Renal pelvis (tissue), 4 donors: Measurements from ENCODE around the gene DDR1. TPM values are rescaled to one million over a fixed set of nuclear protein-coding genes. Genes with fewer than 3 reads are reported as not detected.

Experiments used
- DNase-seq: peaks from one replicate; pipeline ENCODE4 v3.0.0-alpha.2; 2013
- polyA plus RNA-seq, 3 donors: library from polyadenylated mRNA; unstranded; fragments of 120-200 nt; gene quantifications; one replicate each; pipeline ENCODE4 v1.2.1, GENCODE V29; 2013; ENCODE audit not compliant: insufficient read length in 3 of 3

The DDR1 gene
- polyA plus RNA-seq, 3 donors, result 196 to 203 (median 201) TPM

DNA sequence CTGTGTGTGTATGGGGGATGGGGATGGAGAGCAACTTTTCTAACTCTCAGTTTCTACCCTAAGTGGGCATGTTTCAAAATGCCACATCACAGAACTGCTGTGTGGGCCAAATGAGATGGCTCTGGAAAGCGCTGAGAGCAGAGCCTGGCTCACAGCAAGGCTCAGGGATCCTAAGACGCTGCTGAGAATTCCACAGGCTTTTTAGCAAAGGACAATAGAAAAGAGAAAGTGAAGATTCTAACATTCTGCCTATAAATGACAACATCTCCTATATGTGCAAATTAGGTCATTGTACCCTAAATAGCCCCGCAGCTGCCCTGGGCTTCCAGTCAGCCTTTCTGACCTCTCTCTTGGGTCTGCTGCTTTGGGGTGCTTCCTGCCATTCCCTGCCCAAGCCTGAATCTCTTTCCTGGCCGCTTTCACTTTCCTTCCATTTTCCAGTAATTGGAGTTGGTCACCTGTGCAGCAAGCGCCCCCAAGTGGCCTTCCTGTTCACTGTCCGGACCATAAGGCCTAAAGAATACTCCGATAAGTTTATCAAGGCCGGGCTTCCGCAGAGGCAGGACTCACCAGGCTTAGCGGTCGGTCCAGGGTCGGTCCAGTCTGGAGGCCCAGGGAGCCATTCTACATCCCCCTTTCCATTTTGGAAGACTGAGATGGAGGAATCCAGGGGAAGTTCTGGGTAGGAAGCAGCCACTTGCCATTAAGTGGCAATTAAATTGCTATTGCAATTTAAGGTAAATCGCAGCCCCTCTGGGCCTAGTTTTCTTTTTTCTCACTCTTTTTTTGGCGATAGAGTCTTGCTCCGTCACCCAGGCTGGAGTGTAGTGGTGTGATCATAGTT lies 6.7 kb upstream of the DDR1 start:
- peak; percentile 92 for DNase-seq

DNA sequence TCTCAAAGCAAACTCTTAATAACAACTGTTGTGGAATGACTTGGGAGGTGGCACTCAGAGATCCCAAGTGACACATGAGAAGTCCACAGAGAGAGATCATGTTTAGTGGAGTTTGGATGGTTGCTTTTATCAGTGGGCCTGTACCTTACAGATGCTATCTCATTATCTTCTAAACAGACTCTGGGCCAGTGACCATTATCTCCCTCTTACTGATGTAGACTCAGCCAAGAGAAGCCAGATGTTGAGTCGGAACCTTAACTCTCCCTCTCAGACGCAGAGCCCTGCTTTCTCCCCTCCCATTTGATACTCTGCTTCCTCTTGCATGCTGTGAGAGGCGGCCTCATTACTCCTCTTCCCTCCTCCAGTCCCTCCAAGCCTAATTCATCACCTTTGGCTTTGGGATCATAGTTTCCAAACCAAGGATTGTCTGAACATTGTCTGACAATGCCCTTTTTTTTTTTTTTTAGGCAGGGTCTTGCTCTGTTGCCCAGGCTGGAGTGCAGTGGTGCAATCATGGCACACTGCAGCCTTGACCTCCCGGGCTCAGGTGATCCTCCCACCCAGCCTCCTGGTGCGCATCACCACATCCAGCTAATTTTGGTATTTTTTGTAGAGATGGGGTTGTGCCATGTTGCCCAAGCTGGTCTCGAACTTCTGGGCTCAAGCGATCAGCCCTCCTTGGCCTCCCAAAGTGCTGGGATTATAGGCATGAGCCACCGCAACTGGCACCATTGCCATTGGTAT lies 4.5 kb upstream of the DDR1 start:
- DNase-seq, result no peak

DNA sequence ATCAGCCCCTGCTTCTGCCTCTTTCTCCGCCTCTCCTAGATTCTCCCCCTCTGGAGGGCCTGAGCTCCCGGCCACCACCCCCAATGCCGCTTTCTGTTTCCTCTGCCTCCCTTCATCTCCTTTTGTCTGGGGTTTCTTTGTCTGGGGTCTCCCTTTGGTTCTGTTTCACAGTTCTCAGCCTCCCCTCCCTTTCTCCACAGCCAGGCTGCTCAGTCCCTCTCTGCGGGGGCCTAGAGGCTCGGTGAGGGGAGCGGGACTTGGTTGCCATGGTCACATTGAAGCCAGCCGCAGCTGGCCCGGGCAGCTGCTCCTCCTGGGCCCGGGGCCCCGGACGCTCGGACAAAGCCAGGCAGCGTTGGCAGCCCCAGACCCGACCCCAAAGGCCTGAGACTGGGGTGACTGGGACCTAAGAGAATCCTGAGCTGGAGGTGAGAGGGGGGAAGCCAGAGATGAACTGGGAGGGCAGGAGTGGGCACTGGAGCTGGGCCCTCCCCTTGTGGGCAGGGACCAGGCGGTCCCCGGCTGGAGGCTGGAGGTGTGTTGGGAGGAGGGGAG lies 3.5 kb upstream of the DDR1 start:
- DNase-seq, result no peak

DNA sequence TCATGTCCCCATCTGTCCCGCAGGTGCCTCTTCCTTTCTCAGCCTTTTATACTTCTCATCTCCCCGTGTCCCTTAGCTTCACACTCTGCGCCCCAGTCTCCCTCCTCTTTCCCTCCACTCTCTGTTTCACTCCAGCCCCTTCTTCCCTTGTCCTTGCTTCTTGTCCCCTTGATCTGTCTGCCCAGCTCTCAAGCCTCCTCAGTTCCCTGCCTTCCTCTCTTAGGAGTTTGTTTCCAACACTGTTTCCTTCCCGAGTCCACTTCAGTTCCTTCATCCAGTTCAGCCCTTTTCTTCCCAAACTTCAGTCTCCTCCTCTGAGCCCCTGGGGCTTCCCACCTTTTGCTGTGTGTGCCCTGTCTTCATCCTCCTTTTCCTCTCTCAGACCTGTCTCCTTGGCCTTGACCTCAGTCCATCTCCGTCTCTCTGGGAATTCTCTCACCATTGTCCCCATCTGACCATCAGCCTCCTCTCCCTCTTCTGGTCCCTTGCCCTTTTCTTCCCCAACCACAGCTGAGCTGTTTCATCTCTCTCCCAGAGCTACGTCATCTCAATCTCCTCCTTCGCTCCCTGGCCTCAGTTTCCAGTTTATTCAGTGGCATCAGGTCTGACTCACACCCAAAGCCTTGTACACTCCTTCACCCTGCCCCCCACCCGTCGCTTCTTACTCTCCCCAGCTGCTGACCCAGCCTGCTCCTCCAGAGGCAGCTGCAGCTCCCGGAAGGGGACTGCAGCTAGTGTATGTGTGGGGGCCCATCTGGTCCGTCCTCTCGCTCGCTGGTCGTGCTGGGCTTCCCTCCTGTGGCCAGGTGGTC lies 2.7 kb upstream of the DDR1 start:
- no peak for DNase-seq

DNA sequence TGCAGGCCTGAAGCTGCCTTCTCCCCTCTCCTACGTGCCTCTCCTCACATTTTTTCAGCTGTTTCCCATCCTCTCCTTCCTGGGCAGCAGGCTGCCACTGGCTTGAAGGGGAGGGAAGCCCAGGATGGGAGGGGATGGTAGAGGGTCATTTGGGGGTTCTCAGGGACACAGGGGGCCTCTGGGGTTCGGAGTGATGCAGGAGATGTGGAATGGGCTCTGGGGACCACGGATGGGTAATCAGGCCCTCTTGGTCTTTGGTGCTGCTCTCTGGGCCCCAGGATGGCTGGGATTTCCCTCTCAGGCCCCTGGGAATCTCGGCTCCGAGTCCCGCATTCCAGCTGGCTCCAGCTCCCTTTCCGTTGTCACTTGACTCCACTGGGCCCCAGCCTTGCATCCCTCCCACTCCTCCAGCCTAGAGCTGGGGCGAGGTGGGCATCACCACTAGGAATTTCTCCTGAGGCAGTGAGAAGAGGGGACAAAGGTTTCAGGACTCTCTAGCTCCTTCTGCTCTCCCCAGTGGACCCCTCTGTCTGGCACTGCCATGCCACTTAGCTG lies 2.0 kb upstream of the DDR1 start:
- DNase-seq, result peak; percentile 79

- DNase-seq, result no peak
Measured at GRCh38 chr6:30882759-30883684, 1.3 kb upstream of the DDR1 start.

DNA sequence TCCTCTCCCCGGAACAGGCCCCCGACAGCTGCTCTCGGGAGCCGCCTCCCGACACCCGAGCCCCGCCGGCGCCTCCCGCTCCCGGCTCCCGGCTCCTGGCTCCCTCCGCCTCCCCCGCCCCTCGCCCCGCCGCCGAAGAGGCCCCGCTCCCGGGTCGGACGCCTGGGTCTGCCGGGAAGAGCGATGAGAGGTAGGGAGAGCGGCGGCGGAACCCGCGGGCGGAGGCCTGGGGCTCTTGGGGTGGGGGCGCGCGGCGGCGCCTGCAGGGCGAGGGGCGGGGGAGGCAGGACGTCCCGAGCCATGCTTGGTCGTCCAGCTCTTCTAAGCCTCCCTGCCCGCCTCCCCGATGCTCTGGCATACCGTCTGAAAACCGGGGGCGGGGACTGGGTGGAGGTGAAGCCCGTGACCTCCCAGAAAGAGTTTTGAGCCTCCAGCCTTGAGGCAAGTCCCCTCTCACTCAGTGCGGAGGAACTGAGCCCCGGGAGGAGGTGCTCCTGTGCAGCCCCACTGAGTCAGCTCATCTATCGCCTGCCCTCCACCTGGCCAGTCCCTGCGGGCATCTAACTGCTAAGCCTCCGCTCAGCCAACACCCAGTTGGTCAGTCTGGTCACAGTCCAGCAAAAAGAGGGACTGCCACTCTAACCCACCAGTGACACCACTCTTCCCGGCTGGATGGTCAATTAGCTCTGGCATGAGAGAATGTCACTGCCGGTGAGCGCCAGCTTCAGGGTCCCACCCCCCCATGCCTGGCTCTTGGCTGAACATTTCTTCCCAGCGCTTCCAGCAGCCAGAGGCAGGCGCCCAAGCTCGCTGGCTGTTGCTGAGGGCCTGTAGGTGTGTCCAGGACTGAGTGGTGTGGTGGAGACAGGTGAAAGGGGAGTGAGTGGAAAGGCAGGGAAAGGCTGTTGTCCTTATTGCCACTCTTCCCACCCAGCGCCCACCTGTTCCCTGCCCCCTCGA lies 482 bp downstream of the DDR1 start:
- no peak for DNase-seq

- DNase-seq, result no peak
Measured at GRCh38 chr6:30885481-30885998, 1.2 kb downstream of the DDR1 start.

GRCh38 chr6:30885999-30886896 lies 1.9 kb downstream of the DDR1 start:
- DNase-seq, result peak; percentile 88

DNA sequence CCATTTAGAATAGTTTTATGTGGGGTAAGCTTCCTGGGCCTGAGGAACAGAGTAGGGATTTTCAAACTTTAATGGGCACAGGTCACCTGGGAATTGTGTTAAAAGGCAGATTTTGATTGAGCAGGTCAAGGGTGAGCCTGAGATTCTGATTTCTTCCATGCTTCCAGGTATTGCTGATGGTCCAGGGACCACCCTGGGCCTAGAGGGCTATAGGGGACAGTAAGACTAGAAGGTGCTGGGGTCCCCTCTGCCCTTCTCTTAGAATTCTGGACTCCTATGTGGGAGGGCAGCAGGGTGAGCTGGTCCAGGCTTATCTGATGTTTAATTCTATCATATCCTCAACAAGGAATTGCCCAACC lies 2.6 kb downstream of the DDR1 start:
- DNase-seq, result no peak

GRCh38 chr6:30887901-30888815 lies 3.8 kb downstream of the DDR1 start:
- DNase-seq, result no peak

DNA sequence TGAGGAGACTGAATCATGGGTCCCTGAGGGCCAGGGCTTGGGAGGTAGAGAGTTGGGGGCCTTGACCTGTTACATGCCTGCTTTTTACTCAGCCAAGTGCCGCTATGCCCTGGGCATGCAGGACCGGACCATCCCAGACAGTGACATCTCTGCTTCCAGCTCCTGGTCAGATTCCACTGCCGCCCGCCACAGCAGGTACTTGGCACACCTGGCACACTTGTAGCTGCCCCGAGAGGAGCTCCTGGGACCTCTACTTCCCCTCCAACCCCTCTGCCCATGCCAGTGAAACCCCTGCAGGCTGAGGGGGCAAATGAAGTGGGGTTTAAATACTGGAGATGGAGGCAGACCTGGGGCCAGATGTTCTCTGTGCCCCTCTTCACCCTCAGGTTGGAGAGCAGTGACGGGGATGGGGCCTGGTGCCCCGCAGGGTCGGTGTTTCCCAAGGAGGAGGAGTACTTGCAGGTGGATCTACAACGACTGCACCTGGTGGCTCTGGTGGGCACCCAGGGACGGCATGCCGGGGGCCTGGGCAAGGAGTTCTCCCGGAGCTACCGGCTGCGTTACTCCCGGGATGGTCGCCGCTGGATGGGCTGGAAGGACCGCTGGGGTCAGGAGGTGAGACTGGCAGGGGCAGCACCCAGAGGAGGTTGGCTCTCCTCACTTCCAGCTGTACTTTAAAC lies 4.6 kb downstream of the DDR1 start:
- no peak for DNase-seq

- no peak for DNase-seq
Measured at GRCh38 chr6:30889496-30889885, 5.2 kb downstream of the DDR1 start.

- no peak for DNase-seq
Measured at GRCh38 chr6:30889921-30890645, 5.8 kb downstream of the DDR1 start.

DNA sequence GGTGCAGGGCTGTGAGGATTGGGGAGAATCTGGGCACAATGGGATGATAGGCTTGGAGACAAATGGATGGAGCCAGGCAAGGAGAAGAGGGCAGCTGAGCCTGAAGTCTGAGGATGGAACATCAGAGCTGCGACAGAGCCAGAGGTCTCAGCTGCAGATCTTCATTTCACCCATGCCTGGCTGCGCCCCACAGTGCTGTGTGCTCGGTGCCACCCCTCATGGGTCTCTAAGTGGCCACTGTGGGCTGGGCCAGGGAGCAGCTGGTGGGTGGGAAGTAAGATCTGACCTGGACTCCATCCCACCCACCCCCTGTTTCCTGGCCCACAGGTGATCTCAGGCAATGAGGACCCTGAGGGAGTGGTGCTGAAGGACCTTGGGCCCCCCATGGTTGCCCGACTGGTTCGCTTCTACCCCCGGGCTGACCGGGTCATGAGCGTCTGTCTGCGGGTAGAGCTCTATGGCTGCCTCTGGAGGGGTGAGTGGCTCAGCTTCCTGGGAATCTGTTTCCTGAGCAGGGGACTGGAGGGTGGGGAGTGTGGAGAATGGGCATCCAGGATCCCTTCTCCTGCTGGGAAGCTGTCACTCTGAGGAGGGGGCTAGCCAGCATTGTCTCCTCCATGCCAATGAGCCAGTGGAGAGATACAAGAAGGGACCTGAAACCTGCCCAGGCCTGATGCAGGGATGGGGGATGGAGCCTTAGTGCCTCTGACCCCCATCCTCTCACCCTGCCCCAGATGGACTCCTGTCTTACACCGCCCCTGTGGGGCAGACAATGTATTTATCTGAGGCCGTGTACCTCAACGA lies 6.5 kb downstream of the DDR1 start:
- DNase-seq, result no peak
